Muscle of arm (tissue), 14 donors: Measurements from ENCODE around the gene FAM229A. TPM values are rescaled to one million over a fixed set of nuclear protein-coding genes. Genes with fewer than 3 reads are reported as not detected.
A peak's percentile ranks its signal among the peaks of the same experiment; 100 is the strongest.
"Not testable (repeated sequence)": the region's sequence is repeated elsewhere in the genome, so short reads cannot be mapped to it uniquely, and the experiment has no call there.

Experiments used
- DNase-seq: peaks from one replicate; pipeline ENCODE4 v3.0.0-alpha.2; 2013
- long read RNA-seq, 11 donors: transcript quantifications; one replicate each; lab custom pipeline, GENCODE V29; 2026
- polyA plus RNA-seq, 12 donors: library from polyadenylated mRNA; unstranded; fragments of 120-200 nt; gene quantifications; one replicate each; pipeline ENCODE4 v1.2.1, GENCODE V29; 2013; ENCODE audit not compliant: insufficient read length in 12 of 12

The FAM229A gene, protein sequence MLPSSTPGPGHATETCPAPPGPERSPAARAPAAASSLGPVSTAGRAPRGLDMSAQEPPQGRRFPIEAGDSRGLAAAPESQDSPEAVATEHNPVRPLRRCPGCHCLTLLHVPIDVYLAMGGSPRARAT
- 10 to 100 TPM in 1 of 12 donors, 1 to 10 TPM in 9, not detected in 2; 3.2 to 11.1 (median 4.3) TPM for polyA plus RNA-seq
- long read RNA-seq, donor 1, partial matches to known transcripts, result 0 of 3 reads
- long read RNA-seq, donor 1, other reads (novel, unspliced or antisense), result 0 of 3 reads
- long read RNA-seq, donor 2, partial matches to known transcripts, result 0 of 6 reads
- long read RNA-seq, donor 2, other reads (novel, unspliced or antisense), result 0 of 6 reads
- long read RNA-seq, donor 3, partial matches to known transcripts, result 0 of 4 reads
- long read RNA-seq, donor 3, other reads (novel, unspliced or antisense), result 0 of 4 reads
- long read RNA-seq, donor 4, partial matches to known transcripts, result 0 of 2 reads
- long read RNA-seq, donor 4, other reads (novel, unspliced or antisense), result 0 of 2 reads
- long read RNA-seq, donor 5, partial matches to known transcripts, result 0 of 7 reads
- long read RNA-seq, donor 5, other reads (novel, unspliced or antisense), result 0 of 7 reads
- long read RNA-seq, donor 6, partial matches to known transcripts, result 0 of 2 reads
- long read RNA-seq, donor 6, other reads (novel, unspliced or antisense), result 0 of 2 reads
- long read RNA-seq, donor 7, partial matches to known transcripts, result 0 of 1 reads
- long read RNA-seq, donor 7, other reads (novel, unspliced or antisense), result 0 of 1 reads
- long read RNA-seq, donor 8, partial matches to known transcripts, result 0 of 5 reads
- long read RNA-seq, donor 8, other reads (novel, unspliced or antisense), result 0 of 5 reads
- long read RNA-seq, donor 9, partial matches to known transcripts, result 0 of 1 reads
- long read RNA-seq, donor 9, other reads (novel, unspliced or antisense), result 0 of 1 reads
- long read RNA-seq, donor 10, partial matches to known transcripts, result 0 of 4 reads
- long read RNA-seq, donor 10, other reads (novel, unspliced or antisense), result 0 of 4 reads
- long read RNA-seq, donor 11, partial matches to known transcripts, result 0 of 2 reads
- long read RNA-seq, donor 11, other reads (novel, unspliced or antisense), result 0 of 2 reads

DNA sequence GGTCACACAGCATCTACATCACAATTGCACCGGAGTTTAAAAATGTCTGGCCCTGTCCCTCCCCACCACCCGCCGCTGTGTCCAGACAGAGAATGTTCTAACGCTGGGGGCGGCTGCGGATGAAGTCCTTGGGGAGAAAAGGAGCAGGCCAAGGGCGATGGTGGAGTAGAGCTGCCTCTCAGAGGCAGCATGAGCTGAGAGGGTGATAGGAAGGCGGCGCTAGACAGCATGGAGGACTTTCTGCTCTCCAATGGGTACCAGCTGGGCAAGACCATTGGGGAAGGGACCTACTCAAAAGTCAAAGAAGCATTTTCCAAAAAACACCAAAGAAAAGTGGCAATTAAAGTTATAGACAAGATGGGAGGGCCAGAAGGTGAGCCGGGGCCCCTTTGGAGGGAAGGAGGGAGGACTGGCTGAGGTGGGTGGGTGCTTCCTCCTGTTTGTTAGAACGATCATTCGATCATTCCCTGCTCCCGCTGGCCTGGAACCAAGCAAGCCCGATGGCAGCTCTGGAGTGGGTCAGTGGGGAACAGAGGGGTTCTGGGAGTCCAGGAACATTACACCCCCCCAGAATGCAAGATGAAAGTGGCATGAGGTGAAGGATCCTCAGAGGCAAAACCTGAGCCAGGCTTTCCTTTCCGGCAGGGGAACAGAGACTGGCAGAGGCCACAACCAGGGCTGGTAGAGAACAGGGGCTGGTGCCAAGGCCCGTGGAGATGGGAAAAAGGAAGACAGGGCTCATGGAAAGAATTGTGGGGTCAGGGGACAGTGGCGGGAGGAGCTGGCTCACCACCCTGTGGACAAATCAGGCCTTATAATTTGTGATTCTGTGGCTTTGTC is at the start of gene FAM229A, which contains the start of gene TSSK3:
Gene FAM229A (minus strand): TSS at position 12 of the 840 bp plus-strand sequence. CDS start 394 bp downstream, outside the sequence.
Gene TSSK3 (plus strand): TSS at position 66 of the 840 bp plus-strand sequence. CDS start 163 bp downstream, at position 229.
- no peak for DNase-seq

DNA sequence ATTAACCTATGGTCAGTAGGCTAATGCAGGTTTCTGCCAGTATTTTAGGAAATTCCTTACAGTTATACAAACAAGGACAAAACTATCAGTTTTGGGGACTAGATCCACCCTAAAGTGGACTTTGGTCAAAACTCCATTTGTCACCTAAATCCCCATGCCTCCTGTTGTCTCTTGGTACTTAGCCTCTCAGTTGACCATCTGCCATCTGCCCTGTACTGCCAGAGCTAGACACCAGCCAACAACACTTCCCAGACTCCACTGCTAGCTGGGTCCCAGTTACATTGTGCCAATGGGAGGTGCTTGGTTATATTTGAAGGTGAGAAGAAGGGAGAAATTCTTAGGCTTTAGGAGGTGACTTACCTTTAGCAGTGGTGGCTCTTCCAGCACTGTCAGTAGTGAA is 49.0 kb upstream of the FAM229A start:
- DNase-seq, result no peak

DNA sequence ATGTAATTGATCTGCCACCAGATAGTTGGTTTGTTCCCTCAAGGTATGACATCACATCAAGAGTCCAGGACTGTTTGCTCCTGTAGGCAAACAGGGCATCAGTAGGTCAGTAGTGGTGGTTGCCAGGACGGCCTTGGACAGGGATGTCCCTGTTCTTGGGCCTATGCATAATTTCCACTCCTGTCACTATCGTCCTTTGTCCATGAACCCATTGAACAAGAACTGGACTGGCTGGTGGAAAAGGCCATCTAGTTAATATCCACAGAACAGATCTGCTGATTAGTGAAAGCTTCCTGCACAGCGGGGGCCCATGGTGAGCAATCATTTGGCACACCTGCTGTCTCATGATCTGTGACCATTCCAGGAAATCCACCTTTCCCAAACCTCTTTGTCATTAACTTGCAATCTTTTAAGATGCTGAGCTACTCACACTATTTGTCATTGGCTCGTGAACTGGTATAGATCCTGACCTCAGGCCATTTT is 44.4 kb upstream of the FAM229A start:
- no peak for DNase-seq

DNA sequence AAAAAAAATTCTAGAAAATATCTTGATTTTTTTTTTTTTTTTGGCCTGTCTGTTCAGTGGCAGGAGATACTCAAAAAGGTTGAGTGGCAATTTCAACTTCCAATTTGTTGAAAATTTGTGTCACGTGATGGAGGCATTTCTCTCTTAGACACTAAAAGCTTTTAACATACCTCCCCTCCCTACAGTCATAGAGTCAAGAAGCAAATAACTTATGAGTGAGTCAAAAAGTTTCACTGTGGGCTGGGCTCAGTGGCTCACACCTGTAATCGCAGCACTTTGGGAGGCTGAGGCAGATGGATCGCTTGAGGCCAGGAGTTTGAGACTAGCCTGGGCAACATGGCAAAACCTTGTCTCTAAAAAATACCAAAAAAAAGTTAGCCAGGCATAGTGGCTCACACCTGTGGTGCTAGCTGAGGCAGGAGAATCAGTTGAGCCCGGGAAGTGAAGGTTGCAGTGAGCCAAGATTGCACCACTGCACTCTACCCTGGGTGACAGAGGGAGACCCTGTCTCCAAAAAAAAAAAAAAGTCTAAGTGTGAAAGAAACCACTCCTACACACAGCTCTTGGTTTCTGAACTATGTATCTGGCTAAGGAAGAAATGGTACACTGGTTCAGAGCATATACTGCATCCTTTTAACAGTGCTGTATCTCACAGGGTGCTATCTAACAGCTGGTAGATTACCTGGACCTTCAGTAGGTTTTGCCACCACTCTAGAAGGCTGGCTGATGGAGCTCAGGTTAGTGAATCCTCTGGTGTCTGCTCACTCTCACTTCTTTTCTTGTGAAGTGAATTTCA is 43.6 kb upstream of the FAM229A start:
- no peak for DNase-seq

DNA sequence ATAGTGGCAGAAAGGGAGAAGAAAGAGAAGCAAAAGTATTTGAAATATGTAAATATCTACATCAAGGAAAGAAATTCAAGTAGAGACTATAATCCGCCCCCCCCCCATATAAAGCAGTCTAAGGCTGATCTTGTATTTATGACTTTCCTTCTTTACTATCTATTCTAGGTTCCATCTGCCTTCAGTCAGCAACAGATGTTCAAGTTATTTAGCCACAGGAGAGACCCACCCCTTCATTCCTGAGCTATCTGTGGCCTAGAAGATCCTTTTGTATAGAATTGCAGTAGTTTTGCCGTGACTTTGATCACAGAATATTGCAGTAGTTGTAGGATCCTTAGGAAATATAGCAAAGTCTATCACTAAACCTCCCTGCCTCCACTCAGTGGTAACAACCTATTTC is 42.7 kb upstream of the FAM229A start:
- DNase-seq, result no peak

DNA sequence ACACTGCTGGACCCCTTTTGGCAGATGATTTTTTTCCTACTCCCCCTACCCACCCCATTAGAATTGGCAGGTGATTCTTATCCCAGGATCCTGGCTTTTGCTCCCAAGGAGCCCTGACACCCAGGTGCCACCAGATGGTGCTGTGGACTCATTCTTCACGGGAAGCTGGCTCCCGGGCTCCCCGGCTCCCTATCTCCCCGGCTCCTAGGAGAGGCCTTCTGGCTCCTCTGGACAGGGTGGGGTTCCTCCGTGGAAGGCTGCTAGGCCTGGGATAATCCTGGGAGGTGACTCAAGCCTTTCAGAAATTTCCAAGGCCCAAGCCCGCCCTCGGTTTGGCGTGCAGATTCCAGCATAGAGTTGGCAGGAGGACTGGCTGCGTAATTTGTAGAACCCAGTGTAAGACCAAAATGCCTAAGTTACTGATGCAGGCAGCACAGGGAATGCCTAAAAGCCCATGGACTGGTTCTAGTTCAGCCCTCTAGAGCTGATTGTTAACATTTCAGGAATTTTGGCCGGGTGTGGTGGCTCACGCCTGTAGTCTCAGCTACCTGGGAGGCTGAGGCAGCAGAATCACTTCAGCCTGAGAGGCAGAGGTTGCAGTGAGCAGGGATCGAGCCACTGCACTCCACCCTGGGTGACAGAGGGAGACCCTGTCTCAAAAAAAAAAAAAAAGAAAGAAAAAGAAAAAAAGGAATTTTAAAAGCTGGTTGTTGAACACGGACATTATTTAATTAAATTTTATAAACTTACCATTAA is 38.8 kb upstream of the FAM229A start:
- peak; percentile 79 for DNase-seq

DNA sequence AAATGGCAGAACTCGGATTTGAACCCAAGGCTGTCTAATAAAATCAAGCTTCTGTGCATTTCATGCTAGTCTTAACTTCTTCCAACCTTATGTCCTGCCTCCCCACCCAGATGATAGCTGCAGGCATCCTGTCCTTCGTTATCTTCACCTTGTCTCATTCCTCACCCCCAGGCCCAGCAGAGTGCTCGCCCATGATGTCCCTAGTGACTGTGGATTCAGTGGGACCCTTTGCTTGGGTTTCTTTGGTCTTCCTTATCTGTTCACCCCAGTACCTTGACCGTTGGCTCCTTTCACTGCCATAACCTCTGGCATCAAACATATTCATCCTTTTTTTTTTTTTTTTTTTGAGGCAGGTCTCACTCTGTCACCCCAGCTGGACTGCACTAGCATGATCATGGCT is 37.6 kb upstream of the FAM229A start:
- DNase-seq, result no peak

DNA sequence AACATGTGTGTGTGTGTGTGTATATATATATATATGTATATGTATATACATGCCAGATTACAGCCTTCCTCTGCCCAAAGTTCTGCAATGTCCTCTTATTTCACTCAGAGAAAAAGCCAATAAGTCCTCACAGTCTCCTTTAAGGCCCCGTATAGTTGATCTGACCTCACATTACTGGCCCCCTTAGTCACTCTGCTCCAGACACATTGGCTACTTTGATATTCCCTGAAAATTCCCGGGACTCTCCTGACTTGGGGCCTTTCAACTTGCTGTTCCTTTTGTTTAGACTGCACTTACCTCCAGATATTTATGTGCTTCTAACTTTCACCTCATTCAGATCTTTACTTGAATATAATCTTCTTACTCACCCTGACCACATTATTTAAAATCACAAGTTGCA is 36.1 kb upstream of the FAM229A start:
- no peak for DNase-seq

DNA sequence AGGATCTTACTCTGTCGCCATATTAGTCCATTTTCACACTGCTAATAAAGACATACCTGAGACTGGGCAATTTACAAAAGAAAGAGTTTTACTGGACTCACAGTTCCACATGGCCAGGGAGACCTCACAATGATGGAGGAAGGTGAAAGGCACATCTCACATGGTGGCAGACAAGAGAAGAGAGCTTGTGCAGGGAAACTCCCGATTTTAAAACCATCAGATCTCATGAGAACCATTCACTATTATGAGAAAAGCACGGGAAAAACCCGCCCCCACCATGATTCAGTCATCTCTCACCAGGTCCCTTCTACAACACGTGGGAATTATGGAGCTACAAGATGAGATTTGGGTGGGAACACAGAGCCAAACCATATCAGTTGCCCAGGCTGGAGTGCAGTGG is 34.2 kb upstream of the FAM229A start:
- DNase-seq, result not testable (repeated sequence)

DNA sequence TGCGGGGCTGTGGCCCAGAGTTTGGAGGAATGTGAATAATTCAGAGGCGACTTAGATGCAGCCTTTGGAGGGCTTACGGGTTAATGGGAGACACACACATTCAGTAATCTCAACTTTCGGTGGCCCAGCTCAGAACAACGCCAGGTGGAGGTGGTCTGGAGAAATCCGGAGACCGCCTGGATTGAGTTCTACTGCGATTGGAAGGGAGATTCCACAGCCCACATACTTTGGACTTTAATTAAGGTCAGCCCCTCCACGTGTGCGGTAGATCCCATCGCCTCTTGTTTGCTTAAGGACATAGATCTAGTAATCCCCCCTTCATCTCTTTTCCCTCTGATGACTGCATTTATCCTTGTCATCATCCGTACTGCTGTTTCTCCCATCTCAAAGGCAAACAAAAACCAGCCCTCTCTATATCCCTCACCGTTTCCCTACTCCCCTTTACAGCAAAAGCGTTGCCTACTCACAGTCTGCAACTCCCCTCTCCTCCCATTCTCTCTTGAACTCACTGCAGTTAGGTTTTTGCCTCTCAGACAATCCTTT is 32.7 kb upstream of the FAM229A start:
- no peak for DNase-seq

DNA sequence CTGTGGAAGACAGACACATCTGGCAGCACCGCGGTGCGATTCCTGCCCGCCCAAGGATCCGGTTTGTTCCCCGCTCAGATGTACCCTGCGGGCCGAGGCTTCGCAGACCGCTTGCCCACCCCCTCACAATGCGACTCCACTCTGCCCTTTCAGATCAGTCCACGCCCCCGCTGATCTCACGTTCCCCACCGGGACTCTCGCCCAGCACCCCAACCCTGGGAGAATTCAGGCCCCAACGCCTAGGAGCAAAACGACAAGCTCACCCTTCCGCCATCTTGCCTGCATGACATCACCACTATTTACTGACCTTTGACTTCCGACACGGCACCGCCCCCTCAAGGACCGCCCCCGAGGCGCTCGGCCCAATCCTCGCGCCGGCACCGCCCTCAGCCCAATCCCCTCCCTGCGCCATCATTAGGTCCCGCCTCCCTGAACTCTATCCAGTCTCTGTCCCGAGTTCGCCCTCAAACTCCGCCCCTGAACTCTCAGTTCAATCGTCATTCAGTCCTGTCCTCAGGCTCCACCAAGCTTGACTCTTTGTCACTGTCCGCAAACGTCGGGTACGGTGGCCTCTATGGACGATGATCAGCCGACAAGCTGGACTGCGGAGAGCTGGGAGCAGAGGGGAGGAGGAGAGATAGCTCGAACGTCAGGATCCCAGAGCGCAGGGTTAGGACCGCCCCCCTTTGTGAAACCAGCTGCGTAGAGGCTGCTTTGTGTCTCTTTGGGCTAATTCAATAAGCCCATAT is 32.0 kb upstream of the FAM229A start, which contains the start of gene BSDC1:
Gene BSDC1 (minus strand): TSS at position 301 of the 749 bp plus-strand sequence. CDS start 27 bp downstream, at position 274.
- peak; percentile 99 for DNase-seq

DNA sequence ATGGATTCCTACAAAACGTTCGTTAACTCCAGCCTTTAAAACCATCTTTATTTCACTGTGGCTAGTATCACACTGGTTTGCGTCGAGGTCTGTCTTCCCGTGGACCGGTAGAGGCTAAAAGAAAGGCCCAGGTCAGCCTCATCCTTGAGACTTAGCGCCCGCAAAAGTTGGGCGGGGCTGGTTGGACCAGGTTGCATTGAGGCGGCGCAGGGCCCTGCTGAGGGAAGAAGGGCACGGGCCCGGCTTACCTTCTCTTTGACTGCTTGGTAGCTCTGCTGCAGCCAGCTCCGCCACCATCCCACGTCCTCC is 31.5 kb upstream of the FAM229A start:
- DNase-seq, result no peak

DNA sequence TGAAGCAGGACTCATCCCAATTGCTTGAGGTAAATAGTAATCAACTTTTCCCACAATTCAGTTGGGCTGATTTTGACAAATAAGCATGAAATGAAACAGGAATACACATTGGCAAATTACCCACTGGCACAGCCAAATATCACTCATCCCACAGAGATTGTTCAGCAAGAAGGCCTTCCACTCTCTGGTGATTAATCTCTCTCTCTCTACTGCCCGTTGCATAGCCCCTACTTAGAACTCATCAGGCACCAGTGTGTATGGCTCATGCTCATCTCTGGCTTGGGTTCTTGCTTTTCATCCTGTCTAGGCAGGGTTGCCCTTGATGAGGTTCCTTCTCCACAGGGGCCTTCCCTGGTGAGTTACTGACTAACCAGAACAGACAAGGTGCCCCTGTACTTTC is 30.9 kb upstream of the FAM229A start:
- no peak for DNase-seq

DNA sequence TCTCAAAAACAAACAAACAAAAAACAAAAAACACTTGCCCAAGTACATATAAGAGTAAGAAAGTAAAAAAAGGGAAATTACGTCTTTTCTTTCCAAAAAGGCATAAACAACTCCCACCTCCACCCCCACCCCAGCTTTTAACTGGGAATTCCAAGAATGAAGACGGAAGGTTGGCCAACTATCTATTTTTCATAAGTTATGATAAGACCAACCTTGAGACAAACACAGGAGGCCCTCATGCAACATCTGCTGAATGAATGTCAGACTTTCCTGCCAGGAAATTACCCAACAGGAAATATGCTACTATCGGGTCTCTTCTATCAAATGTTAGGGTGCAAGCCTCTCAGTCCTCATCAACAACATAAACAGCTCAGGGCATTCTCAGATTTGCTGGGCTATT is 30.0 kb upstream of the FAM229A start:
- no peak for DNase-seq

DNA sequence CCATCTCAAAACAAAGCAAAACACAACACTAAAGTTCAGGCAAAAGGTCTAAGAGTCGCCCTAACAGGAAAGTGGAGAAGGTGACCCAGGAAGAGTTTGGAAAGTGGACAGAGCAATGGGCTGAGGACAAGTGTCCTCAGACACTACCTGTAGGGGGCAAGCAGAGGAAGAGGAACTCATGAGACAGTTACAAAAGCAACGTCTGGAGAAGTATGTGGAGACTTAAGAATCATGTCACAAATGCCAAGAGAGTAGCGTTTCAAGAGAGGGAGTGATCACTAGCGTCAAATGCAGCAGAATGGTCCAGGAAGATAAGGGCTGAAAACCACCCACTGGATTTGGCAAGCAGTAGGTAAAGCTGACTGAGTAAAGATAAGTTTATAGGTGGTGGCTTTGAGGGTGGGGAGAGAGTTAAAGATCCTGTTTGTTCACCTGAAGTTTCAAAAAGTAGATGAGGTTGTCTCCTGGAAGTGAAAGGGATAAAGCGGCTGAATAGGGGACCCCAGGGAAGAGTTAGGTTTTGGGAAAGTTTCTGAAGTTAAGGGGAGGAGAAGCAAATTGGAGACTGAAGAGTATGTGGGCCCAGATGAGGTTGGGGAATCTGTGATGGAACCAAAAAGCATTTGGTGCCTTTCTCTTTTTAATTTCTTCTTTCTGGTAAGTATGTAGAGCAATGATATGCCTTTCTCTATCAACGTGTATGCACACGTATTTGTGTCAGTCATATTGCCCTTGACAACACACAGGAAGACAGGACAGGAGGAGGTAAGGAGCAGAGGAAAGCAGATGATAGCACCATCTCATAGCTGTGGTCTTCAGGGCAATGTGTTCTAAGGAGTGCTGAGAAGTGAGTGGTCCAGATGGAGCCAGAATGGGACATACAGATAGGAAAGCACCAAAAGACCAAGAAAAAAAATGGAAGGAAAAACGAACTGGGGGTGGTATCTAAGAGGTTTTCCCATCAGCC is 28.9 kb upstream of the FAM229A start:
- no peak for DNase-seq

DNA sequence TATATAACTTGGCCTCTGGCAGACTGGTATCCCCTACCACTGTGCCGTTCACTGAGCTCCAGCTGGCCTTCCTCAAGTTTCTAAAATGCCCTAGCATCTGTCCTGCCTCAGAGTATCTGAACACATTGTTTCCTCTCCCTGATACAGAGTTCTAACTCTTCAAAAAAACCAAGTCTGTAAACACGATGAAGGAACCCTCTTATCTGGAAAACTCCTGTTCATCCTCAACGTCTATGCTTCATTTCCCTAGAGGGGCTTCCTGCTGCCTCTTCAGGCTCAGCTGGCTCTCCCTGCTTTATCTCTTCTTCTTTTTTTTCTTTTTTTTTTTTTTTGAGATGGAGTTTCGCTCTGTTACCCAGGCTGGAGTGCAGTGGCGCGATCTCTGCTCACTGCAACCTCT is 26.4 kb upstream of the FAM229A start:
- DNase-seq, result no peak
